Measurements from ENCODE around the gene GCLC. TPM values are rescaled to one million over a fixed set of nuclear protein-coding genes. Genes with fewer than 3 reads are reported as not detected.

The GCLC gene
- total and polyA plus RNA-seq, 10 of the 15 experiments (the other 5 are each of a cell fraction or from before 2014, with no cell fraction given): 6.5 to 23.6 (median 12.5) TPM

DNA sequence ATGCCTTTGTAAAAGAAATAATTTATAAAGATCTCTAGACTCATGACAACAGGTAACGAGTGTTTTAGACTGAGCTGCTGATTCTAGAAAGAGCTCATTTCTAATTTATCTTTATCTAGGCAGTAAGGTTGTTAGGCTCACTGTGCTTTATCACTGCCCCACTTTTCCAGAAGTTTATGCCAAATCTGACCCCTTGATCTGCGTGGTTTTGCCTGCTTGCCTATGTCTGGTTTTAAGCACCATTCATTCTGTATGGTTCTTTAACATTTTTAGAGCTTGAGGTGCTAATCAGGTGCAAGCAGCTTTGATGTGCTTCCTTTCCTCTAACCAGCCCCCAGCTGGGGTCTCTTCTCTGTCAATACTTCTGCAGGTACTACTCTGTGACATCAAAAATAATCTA is 49.7 kb upstream of the GCLC start:
- ATAC-seq (no peak), FAIRE-seq (no peak), DNase-seq (ENCODE audit: low read depth, low spot score) (no peak)
- no peak overlapping the region for H3K4me2 ChIP-seq (ENCODE audit: control insufficient read depth, insufficient read depth)
- no peaks in the 10 kb centered on the region for H3K36me3 ChIP-seq (ENCODE audit: control insufficient read depth in 2 of 2, insufficient read depth in 2 of 2, low read length in 1 of 2)
- no peaks in the 10 kb centered on the region for H4K20me1 ChIP-seq (ENCODE audit: control insufficient read depth, insufficient read depth)
- in situ Hi-C loops (cut with MboI): no loop called here
- H3K79me2 ChIP-seq (ENCODE audit: control insufficient read depth, insufficient read depth, low read length): no peaks in the 10 kb centered on the region
- H3K27me3 ChIP-seq (replicated peaks in 1 of 2; ENCODE audit: control insufficient read depth in 2 of 2, insufficient read depth in 2 of 2, low read length in 1 of 2): no peaks in the 10 kb centered on the region; a peak in 1 of 4 replicates
- intact Hi-C loops (cut with micrococcal nuclease; ENCODE audit: unreplicated experiment): no loop called here
- H2AFZ ChIP-seq (ENCODE audit: control insufficient read depth, low read depth, low read length): no peak overlapping the region
- ChIA-PET RAD21 (ENCODE audit: unreplicated experiment) (no interaction called here), SMC1A (ENCODE audit: uncharacterized antibody, unreplicated experiment) (no interaction called here), CTCF (interaction anchor here (1.1 to 1.4 kb wide), 2 partner anchors 14 to 124 kb away, joined by 3 to 5 read pairs; no protein-coding TSS in a partner anchor), POLR2A (no interaction called here)
- 36% methylated on average over 2 of the region's 2 CpGs for WGBS (ENCODE audit: insufficient coverage, insufficient replicate concordance, low lambda C conversion rate, missing lambda C conversion rate)
- TF ChIP-seq NFXL1 (IDR thresholded peaks at IDR 0.05; ENCODE audit: borderline replicate concordance) (no peak), GATAD2B (conservative IDR thresholded peaks at IDR 0.05; ENCODE audit: low read depth) (no peak), YY1 (IDR thresholded peaks at IDR 0.05; ENCODE audit: low read depth, low read length) (no peak), ESRRA (IDR thresholded peaks at IDR 0.05; ENCODE audit: low read length) (no peak), SIX5 (IDR thresholded peaks at IDR 0.05; ENCODE audit: low read depth, low read length, severe bottlenecking) (no peak), BRCA1 (IDR thresholded peaks at IDR 0.05; ENCODE audit: low read depth, low read length) (no peak), ELK1 (IDR thresholded peaks at IDR 0.05; ENCODE audit: low read depth, low read length) (no peak), ZBED1 (IDR thresholded peaks at IDR 0.05; ENCODE audit: borderline replicate concordance) (no peak), TCF3 (IDR thresholded peaks at IDR 0.05; ENCODE audit: borderline replicate concordance, insufficient read depth, low read depth, low read length) (no peak), SIN3A (IDR thresholded peaks at IDR 0.05; ENCODE audit: low read depth, low read length) (no peak), ETV6 (conservative IDR thresholded peaks at IDR 0.05 in 1 of 2, IDR thresholded peaks at IDR 0.05 in 1 of 2; ENCODE audit: borderline replicate concordance in 1 of 2, low read depth in 1 of 2) (no peak), WRNIP1 (IDR thresholded peaks at IDR 0.05; ENCODE audit: borderline replicate concordance, low read depth, low read length) (no peak)
- H3K4me3 ChIP-seq: no peak overlapping the region
- BruUV-seq (replicated peaks): no TSS peak
- no peak overlapping the region for H3K27ac ChIP-seq (ENCODE audit: control insufficient read depth, insufficient read depth)
- no peaks in the 10 kb centered on the region for H3K9me3 ChIP-seq (replicated peaks; ENCODE audit: control insufficient read depth, insufficient read depth, low read length)
- no peaks in the 10 kb centered on the region for H3K4me1 ChIP-seq (ENCODE audit: control insufficient read depth, insufficient read depth, low read length)
- no peak overlapping the region for H3K9ac ChIP-seq (ENCODE audit: control insufficient read depth, insufficient read depth, low read length)

Measured in GM12878 (cell line).